Hepatocyte (in vitro differentiated cells): Measurements from ENCODE around the gene NYNRIN. TPM values are rescaled to one million over a fixed set of nuclear protein-coding genes. Genes with fewer than 3 reads are reported as not detected.

ENCODE experiments used
- DNase-seq: peaks from one replicate; pipeline ENCODE4 v3.0.0-alpha.2; 2016; ENCODE audit warnings: low spot score
- H2AFZ ChIP-seq: fragments of 200-600 bp; sonication (generic); 2 replicates; pipeline ENCODE4 v1.6.0; 2016; ENCODE audit warnings: antibody characterized with exemption, mild to moderate bottlenecking
- H3K27ac ChIP-seq: fragments of 200-600 bp; sonication (generic); 2 replicates; pipeline ENCODE4 v1.5.1; 2016; ENCODE audit warnings: mild to moderate bottlenecking
- H3K27me3 ChIP-seq: fragments of 200-600 bp; sonication (generic); 2 replicates; pipeline ENCODE4 v1.6.1; 2016
- H3K36me3 ChIP-seq: fragments of 200-600 bp; sonication (generic); replicated peaks from 2 replicates; pipeline ENCODE4 v1.5.1; 2016; ENCODE audit warnings: low read depth; ENCODE audit not compliant: insufficient read depth
- H3K4me1 ChIP-seq: fragments of 200-600 bp; sonication (generic); 2 replicates; pipeline ENCODE4 v1.5.1; 2016; ENCODE audit warnings: mild to moderate bottlenecking, moderate library complexity; ENCODE audit not compliant: insufficient read depth
- H3K4me2 ChIP-seq: fragments of 200-600 bp; sonication (generic); 2 replicates; pipeline ENCODE4 v1.6.0; 2016
- H3K4me3 ChIP-seq: fragments of 200-600 bp; sonication (generic); 2 replicates; pipeline ENCODE4 v1.5.1; 2016; ENCODE audit warnings: mild to moderate bottlenecking
- H3K79me2 ChIP-seq: fragments of 200-600 bp; sonication (generic); 2 replicates; pipeline ENCODE4 v1.6.0; 2017; ENCODE audit warnings: mild to moderate bottlenecking
- H3K9me2 ChIP-seq: fragments of 200-600 bp; sonication (generic); replicated peaks from 2 replicates; pipeline ENCODE4 v1.6.0; 2017; ENCODE audit warnings: mild to moderate bottlenecking; ENCODE audit not compliant: insufficient read depth
- H3K9me3 ChIP-seq: fragments of 200-600 bp; sonication (generic); 2 replicates; pipeline ENCODE4 v1.5.1; 2016; ENCODE audit warnings: low read depth, mild to moderate bottlenecking
- H4K20me1 ChIP-seq: fragments of 200-600 bp; sonication (generic); 2 replicates; pipeline ENCODE4 v1.6.0; 2016; ENCODE audit warnings: mild to moderate bottlenecking; ENCODE audit not compliant: insufficient read depth, poor library complexity, severe bottlenecking
- EZH2 ChIP-seq: fragments of 200-600 bp; sonication (generic); IDR thresholded peaks from 2 replicates; pipeline ENCODE4 v1.6.1; 2016; ENCODE audit warnings: antibody characterized with exemption, mild to moderate bottlenecking, borderline replicate concordance
- EZH2phosphoT487 ChIP-seq: fragments of 200-600 bp; sonication (generic); IDR thresholded peaks from one replicate; pipeline ENCODE4 v1.6.1; 2018; ENCODE audit warnings: antibody characterized with exemption, mild to moderate bottlenecking, low read depth, moderate library complexity; ENCODE audit not compliant: unreplicated experiment, severe bottlenecking
- WGBS: methylation state at CpG from one replicate; pipeline ENCODE4 v1.1.6; 2016; ENCODE audit warnings: low lambda C conversion rate; ENCODE audit errors: missing lambda C conversion rate; 5-methylcytosine and 5-hydroxymethylcytosine counted together
- polyA plus RNA-seq: library from polyadenylated mRNA; unstranded; fragments of >200 nt; fragmentation: Nextera tagmentation; extraction: Ambion mirVana; gene quantifications from 2 replicates; pipeline ENCODE4 v1.2.1, GENCODE V29; 2016
- total RNA-seq: library from RNA; depleted of rRNA; stranded (reverse); fragments of >200 nt; gene quantifications from 2 replicates; pipeline ENCODE4 v1.2.3, GENCODE V29; 2014
- TF ChIP-seq, protein P1 (sequence below): fragments of 200-600 bp; sonication (generic); IDR thresholded peaks from 2 replicates; pipeline ENCODE4 v1.5.1; 2016; ENCODE audit warnings: antibody characterized with exemption, mild to moderate bottlenecking; ENCODE audit not compliant: poor library complexity

NYNRIN gene
- total and polyA plus RNA-seq, 2 experiments from 2014 or later, result 34.5 to 56.5 TPM

DNA sequence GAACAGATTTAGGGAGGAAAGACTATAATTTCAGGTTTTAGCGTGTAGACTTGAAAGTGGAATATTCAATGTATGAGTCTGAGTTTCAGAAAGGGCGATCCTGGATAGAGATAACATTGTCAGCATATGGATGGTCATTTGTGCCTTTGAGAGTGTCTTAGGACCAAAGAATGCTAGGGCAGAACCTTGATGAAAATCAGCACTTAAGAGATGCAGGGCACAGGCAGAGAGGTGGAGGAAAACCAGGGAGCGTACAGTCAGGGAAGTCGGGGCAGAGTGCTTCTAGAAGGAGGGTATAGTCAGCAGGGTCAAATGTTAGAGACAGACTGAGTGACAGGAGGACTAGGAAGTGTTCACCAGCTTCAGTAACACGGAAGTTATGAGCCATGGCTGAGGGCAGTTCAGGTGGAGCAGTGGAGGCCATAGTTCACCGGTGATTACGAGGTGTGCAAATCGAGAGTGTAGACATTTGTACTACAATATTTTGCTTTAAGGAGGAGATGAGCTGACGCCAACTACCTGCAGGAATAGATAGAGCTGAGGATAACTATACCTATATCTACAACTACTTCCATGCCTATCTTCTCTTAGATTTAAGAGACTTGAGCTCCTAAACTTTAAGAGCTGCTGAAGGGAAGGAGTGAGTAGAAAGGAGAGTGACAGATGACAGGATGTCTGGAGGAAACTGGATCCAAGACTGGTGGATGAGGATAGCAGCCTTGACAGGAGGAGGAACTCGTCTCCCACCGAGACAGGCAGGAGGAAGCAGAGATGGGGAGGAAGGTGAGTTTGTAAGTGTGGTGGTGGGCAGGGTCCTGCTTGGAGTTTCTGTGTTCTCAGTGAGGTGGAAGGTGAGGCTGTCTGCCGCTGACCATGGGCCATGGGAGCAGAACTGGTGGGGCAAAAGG is 24.1 kb downstream of the NYNRIN start:
- H3K9me3 ChIP-seq, result no peaks in the 10 kb centered on the region
- no peak overlapping the region for H3K4me3 ChIP-seq
- WGBS, result 76% methylated on average over 12 of the region's 12 CpGs
- H3K4me2 ChIP-seq, result peak overlapping the region; percentile 28
- no peaks in the 10 kb centered on the region for H3K27me3 ChIP-seq
- H3K79me2 ChIP-seq, result no peaks in the 10 kb centered on the region
- no peak overlapping the region for H2AFZ ChIP-seq
- H3K9me2 ChIP-seq, result no peaks in the 10 kb centered on the region
- H3K27ac ChIP-seq, result peak overlapping the region; percentile 63
- H3K4me1 ChIP-seq, result peaks cover 21% of the 10 kb centered on the region
- DNase-seq, result peak; percentile 51
- no peaks in the 10 kb centered on the region for H4K20me1 ChIP-seq
- no peaks in the 10 kb centered on the region for H3K36me3 ChIP-seq
- no peak for TF ChIP-seq EZH2phosphoT487
- TF ChIP-seq, protein P1, sequence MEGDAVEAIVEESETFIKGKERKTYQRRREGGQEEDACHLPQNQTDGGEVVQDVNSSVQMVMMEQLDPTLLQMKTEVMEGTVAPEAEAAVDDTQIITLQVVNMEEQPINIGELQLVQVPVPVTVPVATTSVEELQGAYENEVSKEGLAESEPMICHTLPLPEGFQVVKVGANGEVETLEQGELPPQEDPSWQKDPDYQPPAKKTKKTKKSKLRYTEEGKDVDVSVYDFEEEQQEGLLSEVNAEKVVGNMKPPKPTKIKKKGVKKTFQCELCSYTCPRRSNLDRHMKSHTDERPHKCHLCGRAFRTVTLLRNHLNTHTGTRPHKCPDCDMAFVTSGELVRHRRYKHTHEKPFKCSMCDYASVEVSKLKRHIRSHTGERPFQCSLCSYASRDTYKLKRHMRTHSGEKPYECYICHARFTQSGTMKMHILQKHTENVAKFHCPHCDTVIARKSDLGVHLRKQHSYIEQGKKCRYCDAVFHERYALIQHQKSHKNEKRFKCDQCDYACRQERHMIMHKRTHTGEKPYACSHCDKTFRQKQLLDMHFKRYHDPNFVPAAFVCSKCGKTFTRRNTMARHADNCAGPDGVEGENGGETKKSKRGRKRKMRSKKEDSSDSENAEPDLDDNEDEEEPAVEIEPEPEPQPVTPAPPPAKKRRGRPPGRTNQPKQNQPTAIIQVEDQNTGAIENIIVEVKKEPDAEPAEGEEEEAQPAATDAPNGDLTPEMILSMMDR, result no peak
- TF ChIP-seq EZH2, result no peak

DNA sequence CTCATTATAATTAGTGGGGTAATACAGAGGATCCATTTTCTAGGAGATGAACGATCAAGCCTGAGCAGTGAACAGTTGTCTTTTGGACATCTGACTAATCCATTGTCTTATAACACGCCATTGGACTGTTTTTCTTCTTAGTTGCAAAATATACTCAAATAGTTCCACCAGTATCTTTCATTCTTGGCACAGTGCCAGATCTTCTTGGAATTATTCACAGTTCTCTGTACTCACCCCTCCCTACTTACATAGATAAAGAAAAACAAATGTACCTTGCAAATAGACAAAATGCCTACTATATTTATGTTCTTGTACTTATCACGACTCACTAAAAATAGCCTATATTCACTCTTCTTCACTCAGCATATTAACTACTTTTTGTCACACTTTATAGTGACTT is 26.9 kb downstream of the NYNRIN start:
- H3K9me2 ChIP-seq, result no peaks in the 10 kb centered on the region
- H2AFZ ChIP-seq, result no peak overlapping the region
- H3K4me2 ChIP-seq, result peak overlapping the region; percentile 21
- H3K27me3 ChIP-seq, result no peaks in the 10 kb centered on the region
- no peak overlapping the region for H3K4me3 ChIP-seq
- WGBS, result 60% methylated on average over 3 of the region's 3 CpGs
- TF ChIP-seq, protein P1, result no peak
- TF ChIP-seq EZH2phosphoT487 (no peak), EZH2 (no peak)
- DNase-seq, result peak; percentile 78
- H3K79me2 ChIP-seq, result peaks cover 11% of the 10 kb centered on the region
- peak overlapping the region; percentile 87 for H3K27ac ChIP-seq
- H3K4me1 ChIP-seq, result peaks cover 33% of the 10 kb centered on the region
- no peaks in the 10 kb centered on the region for H3K36me3 ChIP-seq
- H4K20me1 ChIP-seq, result no peaks in the 10 kb centered on the region
- no peaks in the 10 kb centered on the region for H3K9me3 ChIP-seq

DNA sequence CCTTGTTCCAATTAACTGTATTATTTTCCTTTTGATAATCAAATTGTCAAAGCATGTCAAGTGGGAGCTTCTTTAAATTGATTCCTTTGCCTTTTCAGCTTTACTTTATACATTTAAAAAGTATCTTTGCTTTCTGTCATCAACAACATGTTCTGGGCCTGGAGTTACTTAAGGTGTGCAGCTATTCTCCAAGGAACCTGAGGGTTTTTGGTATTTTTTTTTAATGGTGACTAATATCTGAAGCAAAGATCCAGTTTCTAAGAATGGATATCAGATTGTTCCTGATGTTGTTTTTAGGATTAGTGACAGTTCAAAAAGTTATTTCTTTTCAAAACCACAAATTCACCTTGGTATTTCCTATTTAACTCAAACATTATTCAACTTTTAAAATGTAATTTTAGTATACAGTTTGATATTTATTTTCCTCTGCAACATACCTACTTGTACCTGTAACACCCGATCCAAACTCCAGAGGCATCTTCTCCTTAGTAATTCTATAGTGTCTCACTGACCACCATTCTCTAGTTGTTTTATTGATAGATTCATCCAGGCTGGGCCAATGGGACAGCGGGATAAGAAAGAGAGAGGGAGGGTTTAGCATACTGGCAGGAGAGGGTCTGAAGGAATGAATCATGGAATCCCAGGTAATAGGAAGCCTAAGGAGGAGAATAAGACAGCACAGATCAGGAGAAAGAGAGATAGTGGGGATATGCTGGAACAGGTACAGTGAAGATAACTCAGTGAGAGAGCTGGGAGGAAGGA is 27.5 kb downstream of the NYNRIN start:
- 69% methylated on average over 2 of the region's 2 CpGs for WGBS
- peaks cover 4% of the 10 kb centered on the region for H4K20me1 ChIP-seq
- TF ChIP-seq, protein P1, result no peak
- TF ChIP-seq EZH2phosphoT487, result no peak
- no peak for TF ChIP-seq EZH2
- H3K4me3 ChIP-seq, result no peak overlapping the region
- no peaks in the 10 kb centered on the region for H3K9me2 ChIP-seq
- peak overlapping the region; percentile 87 for H3K27ac ChIP-seq
- H3K36me3 ChIP-seq, result no peaks in the 10 kb centered on the region
- H3K4me1 ChIP-seq, result peaks cover 37% of the 10 kb centered on the region
- H3K4me2 ChIP-seq, result peak overlapping the region; percentile 21
- no peaks in the 10 kb centered on the region for H3K27me3 ChIP-seq
- H2AFZ ChIP-seq, result no peak overlapping the region
- DNase-seq, result no peak
- no peaks in the 10 kb centered on the region for H3K9me3 ChIP-seq
- peaks cover 17% of the 10 kb centered on the region for H3K79me2 ChIP-seq
